Astrocyte of the cerebellum (primary cell): ENCODE results near the gene P2RY8.

Experiments used
- DNase-seq: peaks from one replicate; pipeline ENCODE4 v3.0.0-alpha.2; 2011; ENCODE audit warnings: low read depth
- H3K4me3 ChIP-seq: 2 replicates; pipeline ENCODE4 v1.5.1; 2011; ENCODE audit warnings: mild to moderate bottlenecking, low read depth, low read length, moderate library complexity
- CTCF ChIP-seq: IDR thresholded peaks from 2 replicates; pipeline ENCODE4 v1.5.1; 2012; ENCODE audit warnings: low read length, low read depth, moderate library complexity, mild to moderate bottlenecking; ENCODE audit errors: missing control alignments
- in situ Hi-C: cut with HindIII; loops from 2 replicates; pipeline ENCODE4 v1.10.0; 2017; ENCODE audit warnings: low sequenced_read_pairs

The P2RY8 gene

GRCh38 chrX:1462110-1462509 is 74.9 kb downstream of the P2RY8 start:
- no peak overlapping the region for H3K4me3 ChIP-seq
- no peak for TF ChIP-seq CTCF
- no peak for DNase-seq
- in situ Hi-C loops = no loop called here

DNA sequence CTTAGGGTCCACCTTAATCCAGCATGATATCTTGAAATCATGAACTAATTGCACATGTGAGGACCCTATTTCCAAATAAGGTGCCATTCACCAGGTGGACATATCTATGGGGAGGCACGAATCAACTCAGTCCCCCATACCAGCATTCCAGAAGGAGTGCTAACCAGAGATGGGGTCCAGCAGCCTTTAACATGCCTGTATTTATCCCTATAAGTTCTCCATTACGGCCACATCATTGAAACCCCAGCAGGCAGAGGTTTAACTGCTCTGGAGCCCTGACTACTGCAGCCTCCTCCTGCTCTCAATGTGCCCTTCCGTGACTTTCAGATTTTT is 81.1 kb downstream of the P2RY8 start:
- no peak for TF ChIP-seq CTCF
- DNase-seq = no peak
- no peak overlapping the region for H3K4me3 ChIP-seq
- in situ Hi-C loops = no loop called here

DNA sequence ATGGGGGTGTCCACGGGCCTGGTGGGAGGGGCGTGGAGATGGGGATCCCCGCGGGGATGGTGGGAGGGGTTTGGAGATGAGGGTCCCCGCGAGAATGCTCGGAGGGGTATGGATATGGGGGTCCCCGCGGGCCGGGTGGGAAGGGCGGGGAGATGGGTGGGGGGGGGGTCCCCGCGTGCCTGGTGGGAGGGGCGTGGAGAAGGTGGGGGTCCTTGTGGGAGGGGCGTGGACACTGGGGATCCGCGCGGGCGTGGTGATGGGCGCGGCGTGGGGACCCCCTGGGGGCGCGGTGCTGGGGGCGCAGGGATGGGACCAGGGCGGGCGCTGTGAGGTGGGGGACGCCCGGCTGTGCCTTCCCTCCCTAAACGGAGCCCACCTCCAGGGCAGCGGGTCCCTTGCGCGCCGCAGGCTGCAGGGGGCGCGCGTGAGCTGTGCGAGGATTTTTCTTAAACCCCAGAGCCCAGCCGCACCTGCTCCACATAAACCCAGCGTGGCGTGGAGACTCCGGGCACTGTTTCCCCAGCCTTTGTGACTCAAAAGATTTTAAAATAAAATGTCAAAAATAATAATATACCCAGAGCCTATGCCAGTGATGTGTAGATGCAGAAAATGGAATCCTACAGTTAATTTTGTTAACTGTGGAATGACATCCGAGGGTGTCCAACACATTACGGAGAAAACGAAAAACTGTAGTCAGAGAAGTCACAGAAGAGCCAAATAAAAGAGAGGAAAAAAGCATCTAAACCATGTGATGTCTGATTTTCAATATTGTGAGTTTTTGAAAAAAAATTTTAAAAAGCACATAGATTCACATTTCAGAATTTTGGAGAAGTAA is 82.8 kb downstream of the P2RY8 start:
- peak overlapping the region; percentile 54 for H3K4me3 ChIP-seq
- peak; percentile 94 for TF ChIP-seq CTCF
- in situ Hi-C loops = no loop called here
- peak; percentile 52 for DNase-seq

GRCh38 chrX:1453395-1453783 is 83.6 kb downstream of the P2RY8 start:
- TF ChIP-seq CTCF = no peak
- in situ Hi-C loops = no loop called here
- H3K4me3 ChIP-seq = peak overlapping the region; percentile 54
- DNase-seq = no peak

DNA sequence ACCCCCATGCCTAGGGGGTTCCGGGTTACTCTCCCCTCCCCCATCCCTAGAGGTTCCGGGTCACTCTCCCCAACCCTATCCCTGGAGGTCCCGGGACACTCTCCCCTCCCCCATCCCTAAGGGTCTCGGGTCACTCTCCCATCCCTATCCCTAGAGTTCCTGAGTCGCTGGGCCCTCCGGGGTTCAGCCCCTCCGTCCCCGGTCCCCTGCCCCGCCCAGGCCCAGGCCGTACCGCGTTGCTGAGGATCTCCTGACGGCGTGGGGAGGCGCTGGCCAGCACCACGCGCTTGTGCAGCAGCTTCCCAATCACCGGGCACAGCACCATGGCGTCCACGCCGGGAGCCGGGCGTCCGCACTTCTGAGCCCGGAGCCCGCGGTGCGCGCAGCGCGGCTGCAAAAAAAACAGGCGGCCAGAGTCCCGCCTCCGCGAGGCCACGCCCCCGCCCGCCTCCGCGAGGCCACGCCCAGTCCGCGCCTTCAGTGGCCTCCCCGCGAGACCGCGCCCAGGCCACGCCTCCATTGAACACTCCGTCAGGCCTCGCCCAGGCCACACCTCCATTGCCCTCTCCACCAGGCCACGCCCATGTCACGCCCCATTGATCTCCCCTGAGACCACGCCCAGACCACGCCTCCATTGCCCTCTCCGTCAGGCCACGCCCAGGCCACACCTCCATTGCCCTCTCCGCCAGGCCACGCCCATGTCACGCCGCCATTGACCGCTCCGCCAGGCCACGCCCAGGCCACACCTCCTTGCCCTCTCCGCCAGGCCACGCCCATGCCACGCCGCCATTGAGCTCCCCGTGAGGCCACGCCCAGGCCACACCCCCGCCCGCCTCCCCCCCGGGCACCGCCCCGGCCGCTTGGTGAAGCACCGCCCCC is 84.2 kb downstream of the P2RY8 start, which contains the start of gene ASMTL:
TSS of gene ASMTL (minus strand) at position 394 of the 879 bp plus-strand sequence. CDS start at position 325, 69 bp downstream.
- in situ Hi-C loops = no loop called here
- peak within 1 kb of the TSS; percentile 93 for H3K4me3 ChIP-seq
- TF ChIP-seq CTCF = no peak
- DNase-seq = peak; percentile 97

DNA sequence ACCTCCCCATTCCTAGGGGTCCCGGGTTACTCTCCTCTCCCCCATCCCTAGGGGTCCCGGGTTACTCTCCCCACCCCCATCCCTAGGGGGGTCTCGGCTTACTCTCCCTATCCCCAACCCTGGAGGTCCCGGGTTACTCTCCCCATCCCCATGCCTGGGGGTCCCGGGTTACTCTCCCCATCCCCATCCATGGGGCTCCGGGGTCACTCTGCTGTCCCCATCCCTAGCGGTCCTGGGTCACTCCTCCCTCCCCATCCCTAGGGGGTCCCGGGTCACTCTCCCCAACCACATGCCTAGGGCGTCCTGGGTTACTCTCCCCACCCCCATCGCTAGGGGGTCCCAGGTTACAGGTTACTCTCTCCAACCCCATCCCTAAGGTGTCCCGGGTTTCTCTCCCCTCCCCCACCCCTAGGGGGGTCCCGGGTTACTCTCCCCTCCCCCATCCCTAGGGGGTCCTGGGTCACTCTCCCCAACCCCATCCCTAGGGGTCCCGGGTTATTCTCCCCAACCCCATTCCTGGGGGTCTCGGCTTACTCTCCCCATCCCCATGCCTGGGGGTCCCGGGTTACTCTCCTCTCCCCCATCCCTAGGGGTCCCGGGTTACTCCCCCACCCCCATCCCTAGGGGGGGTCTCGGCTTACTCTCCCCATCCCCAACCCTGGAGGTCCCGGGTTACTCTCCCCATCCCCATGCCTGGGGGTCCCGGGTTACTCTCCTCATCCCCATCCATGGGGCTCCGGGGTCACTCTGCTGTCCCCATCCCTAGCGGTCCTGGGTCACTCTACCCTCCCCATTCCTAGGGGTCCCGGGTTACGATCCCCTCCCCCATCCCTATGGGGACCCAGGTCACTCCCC is 85.1 kb downstream of the P2RY8 start:
- TF ChIP-seq CTCF = no peak
- DNase-seq = no peak
- H3K4me3 ChIP-seq = peak overlapping the region; percentile 93
- in situ Hi-C loops = no loop called here
